ENCODE results near the gene SSRP1. TPM values are rescaled to one million over a fixed set of nuclear protein-coding genes. Genes with fewer than 3 reads are reported as not detected.
A peak's percentile ranks its signal among the peaks of the same experiment; 100 is the strongest.

The SSRP1 gene
- total and polyA plus RNA-seq, 9 of the 15 experiments (the other 6 are each of a cell fraction or from before 2014, with no cell fraction given), result 91.1 to 416 (median 245) TPM

DNA sequence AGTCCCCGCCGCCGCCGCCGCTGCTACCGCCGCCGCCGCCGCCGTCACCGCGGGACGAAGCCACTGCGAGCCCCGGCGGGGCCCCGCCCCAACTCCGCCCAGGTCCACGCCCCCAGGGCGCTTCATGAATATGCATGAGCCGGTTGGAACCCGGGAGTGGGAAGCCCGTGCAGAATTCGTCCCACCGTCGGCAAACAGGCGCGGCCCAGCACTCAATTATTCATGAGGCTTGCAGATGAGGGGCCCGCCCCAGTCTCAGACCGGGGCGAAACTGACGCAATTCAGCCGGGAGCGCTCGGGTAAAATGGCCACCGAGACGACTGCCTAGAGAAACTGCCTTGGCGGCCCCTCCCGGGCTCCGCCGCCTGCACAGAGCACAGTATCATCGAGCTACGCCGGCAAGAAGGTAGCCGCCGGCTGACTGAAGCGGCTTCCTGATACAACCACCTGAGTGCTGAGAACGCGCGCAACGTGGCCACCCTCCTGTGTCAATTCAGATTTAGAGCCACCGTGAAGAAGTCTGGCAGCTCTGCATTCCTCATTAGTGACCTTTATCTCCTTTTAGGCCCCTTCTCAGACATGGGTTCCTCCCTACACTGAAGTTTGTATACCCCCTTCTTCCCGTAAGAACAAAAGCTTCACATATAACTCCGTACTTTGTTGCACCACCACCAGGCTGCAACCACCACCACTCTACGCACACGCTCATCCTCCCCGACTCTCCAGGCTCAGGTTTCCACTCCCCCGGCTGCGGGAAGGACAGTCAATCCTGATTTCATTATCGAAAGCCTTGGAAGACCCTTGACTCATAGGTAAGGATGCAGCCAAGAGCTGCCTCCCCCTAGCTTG lies 10.6 kb downstream of the SSRP1 start, which contains the start of gene TNKS1BP1 (continued):
- TF ChIP-seq, protein P1, sequence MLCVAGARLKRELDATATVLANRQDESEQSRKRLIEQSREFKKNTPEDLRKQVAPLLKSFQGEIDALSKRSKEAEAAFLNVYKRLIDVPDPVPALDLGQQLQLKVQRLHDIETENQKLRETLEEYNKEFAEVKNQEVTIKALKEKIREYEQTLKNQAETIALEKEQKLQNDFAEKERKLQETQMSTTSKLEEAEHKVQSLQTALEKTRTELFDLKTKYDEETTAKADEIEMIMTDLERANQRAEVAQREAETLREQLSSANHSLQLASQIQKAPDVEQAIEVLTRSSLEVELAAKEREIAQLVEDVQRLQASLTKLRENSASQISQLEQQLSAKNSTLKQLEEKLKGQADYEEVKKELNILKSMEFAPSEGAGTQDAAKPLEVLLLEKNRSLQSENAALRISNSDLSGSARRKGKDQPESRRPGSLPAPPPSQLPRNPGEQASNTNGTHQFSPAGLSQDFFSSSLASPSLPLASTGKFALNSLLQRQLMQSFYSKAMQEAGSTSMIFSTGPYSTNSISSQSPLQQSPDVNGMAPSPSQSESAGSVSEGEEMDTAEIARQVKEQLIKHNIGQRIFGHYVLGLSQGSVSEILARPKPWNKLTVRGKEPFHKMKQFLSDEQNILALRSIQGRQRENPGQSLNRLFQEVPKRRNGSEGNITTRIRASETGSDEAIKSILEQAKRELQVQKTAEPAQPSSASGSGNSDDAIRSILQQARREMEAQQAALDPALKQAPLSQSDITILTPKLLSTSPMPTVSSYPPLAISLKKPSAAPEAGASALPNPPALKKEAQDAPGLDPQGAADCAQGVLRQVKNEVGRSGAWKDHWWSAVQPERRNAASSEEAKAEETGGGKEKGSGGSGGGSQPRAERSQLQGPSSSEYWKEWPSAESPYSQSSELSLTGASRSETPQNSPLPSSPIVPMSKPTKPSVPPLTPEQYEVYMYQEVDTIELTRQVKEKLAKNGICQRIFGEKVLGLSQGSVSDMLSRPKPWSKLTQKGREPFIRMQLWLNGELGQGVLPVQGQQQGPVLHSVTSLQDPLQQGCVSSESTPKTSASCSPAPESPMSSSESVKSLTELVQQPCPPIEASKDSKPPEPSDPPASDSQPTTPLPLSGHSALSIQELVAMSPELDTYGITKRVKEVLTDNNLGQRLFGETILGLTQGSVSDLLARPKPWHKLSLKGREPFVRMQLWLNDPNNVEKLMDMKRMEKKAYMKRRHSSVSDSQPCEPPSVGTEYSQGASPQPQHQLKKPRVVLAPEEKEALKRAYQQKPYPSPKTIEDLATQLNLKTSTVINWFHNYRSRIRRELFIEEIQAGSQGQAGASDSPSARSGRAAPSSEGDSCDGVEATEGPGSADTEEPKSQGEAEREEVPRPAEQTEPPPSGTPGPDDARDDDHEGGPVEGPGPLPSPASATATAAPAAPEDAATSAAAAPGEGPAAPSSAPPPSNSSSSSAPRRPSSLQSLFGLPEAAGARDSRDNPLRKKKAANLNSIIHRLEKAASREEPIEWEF (CRISPR knock-in tag; IDR thresholded peaks at IDR 0.05), result no peak
- TF ChIP-seq HEY1 (CRISPR knock-in tag; IDR thresholded peaks at IDR 0.05; ENCODE audit: borderline replicate concordance), result no peak
- TF ChIP-seq, protein P2, sequence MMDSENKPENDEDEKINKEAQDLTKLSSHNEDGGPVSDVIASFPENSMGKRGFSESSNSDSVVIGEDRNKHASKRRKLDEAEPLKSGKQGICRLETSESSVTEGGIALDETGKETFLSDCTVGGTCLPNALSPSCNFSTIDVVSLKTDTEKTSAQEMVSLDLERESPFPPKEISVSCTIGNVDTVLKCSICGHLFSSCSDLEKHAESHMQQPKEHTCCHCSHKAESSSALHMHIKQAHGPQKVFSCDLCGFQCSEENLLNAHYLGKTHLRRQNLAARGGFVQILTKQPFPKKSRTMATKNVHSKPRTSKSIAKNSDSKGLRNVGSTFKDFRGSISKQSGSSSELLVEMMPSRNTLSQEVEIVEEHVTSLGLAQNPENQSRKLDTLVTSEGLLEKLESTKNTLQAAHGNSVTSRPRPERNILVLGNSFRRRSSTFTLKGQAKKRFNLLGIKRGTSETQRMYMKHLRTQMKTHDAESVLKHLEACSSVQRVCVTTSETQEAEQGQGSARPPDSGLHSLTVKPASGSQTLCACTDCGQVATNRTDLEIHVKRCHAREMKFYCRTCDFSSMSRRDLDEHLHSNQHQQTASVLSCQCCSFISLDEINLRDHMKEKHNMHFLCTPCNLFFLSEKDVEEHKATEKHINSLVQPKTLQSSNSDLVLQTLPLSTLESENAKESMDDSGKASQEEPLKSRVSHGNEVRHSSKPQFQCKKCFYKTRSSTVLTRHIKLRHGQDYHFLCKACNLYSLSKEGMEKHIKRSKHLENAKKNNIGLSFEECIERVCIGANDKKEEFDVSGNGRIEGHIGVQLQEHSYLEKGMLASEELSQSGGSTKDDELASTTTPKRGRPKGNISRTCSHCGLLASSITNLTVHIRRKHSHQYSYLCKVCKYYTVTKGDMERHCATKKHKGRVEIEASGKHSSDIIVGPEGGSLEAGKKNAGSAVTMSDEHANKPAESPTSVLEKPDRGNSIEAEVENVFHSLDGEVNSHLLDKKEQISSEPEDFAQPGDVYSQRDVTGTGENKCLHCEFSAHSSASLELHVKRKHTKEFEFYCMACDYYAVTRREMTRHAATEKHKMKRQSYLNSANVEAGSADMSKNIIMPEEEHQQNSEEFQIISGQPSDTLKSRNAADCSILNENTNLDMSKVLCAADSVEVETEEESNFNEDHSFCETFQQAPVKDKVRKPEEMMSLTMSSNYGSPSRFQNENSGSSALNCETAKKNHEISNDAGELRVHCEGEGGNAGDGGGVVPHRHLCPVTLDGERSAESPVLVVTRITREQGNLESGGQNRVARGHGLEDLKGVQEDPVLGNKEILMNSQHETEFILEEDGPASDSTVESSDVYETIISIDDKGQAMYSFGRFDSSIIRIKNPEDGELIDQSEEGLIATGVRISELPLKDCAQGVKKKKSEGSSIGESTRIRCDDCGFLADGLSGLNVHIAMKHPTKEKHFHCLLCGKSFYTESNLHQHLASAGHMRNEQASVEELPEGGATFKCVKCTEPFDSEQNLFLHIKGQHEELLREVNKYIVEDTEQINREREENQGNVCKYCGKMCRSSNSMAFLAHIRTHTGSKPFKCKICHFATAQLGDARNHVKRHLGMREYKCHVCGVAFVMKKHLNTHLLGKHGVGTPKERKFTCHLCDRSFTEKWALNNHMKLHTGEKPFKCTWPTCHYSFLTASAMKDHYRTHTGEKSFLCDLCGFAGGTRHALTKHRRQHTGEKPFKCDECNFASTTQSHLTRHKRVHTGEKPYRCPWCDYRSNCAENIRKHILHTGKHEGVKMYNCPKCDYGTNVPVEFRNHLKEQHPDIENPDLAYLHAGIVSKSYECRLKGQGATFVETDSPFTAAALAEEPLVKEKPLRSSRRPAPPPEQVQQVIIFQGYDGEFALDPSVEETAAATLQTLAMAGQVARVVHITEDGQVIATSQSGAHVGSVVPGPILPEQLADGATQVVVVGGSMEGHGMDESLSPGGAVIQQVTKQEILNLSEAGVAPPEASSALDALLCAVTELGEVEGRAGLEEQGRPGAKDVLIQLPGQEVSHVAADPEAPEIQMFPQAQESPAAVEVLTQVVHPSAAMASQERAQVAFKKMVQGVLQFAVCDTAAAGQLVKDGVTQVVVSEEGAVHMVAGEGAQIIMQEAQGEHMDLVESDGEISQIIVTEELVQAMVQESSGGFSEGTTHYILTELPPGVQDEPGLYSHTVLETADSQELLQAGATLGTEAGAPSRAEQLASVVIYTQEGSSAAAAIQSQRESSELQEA (IDR thresholded peaks at IDR 0.05; ENCODE audit: low read depth), result no peak
- TF ChIP-seq, protein P3, sequence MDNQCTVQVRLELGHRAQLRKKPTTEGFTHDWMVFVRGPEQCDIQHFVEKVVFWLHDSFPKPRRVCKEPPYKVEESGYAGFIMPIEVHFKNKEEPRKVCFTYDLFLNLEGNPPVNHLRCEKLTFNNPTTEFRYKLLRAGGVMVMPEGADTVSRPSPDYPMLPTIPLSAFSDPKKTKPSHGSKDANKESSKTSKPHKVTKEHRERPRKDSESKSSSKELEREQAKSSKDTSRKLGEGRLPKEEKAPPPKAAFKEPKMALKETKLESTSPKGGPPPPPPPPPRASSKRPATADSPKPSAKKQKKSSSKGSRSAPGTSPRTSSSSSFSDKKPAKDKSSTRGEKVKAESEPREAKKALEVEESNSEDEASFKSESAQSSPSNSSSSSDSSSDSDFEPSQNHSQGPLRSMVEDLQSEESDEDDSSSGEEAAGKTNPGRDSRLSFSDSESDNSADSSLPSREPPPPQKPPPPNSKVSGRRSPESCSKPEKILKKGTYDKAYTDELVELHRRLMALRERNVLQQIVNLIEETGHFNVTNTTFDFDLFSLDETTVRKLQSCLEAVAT (IDR thresholded peaks at IDR 0.05), result peak in 1 of 2 experiments; percentile 83; a peak in 2 of 4 replicates
- TF ChIP-seq ZBTB8A (IDR thresholded peaks at IDR 0.05; ENCODE audit: partially characterized antibody), result no peak
- TF ChIP-seq, protein P4, sequence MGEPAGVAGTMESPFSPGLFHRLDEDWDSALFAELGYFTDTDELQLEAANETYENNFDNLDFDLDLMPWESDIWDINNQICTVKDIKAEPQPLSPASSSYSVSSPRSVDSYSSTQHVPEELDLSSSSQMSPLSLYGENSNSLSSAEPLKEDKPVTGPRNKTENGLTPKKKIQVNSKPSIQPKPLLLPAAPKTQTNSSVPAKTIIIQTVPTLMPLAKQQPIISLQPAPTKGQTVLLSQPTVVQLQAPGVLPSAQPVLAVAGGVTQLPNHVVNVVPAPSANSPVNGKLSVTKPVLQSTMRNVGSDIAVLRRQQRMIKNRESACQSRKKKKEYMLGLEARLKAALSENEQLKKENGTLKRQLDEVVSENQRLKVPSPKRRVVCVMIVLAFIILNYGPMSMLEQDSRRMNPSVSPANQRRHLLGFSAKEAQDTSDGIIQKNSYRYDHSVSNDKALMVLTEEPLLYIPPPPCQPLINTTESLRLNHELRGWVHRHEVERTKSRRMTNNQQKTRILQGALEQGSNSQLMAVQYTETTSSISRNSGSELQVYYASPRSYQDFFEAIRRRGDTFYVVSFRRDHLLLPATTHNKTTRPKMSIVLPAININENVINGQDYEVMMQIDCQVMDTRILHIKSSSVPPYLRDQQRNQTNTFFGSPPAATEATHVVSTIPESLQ (CRISPR knock-in tag; IDR thresholded peaks at IDR 0.05), result no peak
- 0 out of 2 replicates have a peak, but pooled peaks have one; percentile 24 for TF ChIP-seq HDGF (IDR thresholded peaks at IDR 0.05)
- TF ChIP-seq GTF2A2 (tag; IDR thresholded peaks at IDR 0.05), result no peak

All from K562 (cell line).